Immature natural killer cell (primary cell): ENCODE measurements around the gene MDM4. TPM values are rescaled to one million over a fixed set of nuclear protein-coding genes. Genes with fewer than 3 reads are reported as not detected.

ENCODE experiments used
- DNase-seq, 3 donors: peaks; one replicate each; pipeline ENCODE4 v3.0.0; 2022; ENCODE audit warnings: mixed read lengths in 1 of 3
- H3K27ac Mint-ChIP-seq, 6 donors: one replicate each; pipeline ENCODE4 v1.8.0; 2020; ENCODE audit warnings: mixed read lengths in 6 of 6, mild to moderate bottlenecking in 5 of 6, inconsistent platforms in 4 of 6, moderate library complexity in 3 of 6
- H3K27me3 Mint-ChIP-seq, 3 donors: one replicate each; pipeline ENCODE4 v1.8.0; 2020 to 2021; ENCODE audit warnings: low read depth in 3 of 3, mild to moderate bottlenecking in 3 of 3, mixed read lengths in 3 of 3, moderate library complexity in 3 of 3, inconsistent platforms in 1 of 3
- H3K36me3 Mint-ChIP-seq, 3 donors: one replicate each; pipeline ENCODE4 v1.8.0; 2020; ENCODE audit warnings: mixed read lengths in 3 of 3, inconsistent platforms in 2 of 3, mild to moderate bottlenecking in 2 of 3
- H3K4me1 Mint-ChIP-seq, 2 donors: one replicate each; pipeline ENCODE4 v1.8.0; 2020; ENCODE audit warnings: inconsistent platforms in 2 of 2, mild to moderate bottlenecking in 2 of 2, mixed read lengths in 2 of 2, moderate library complexity in 1 of 2
- H3K4me3 Mint-ChIP-seq, 5 donors: one replicate each; pipeline ENCODE4 v1.8.0; 2020; ENCODE audit warnings: mild to moderate bottlenecking in 5 of 5, mixed read lengths in 5 of 5, inconsistent platforms in 3 of 5, moderate library complexity in 3 of 5
- H3K9me3 Mint-ChIP-seq, 6 donors: one replicate each; pipeline ENCODE4 v1.8.0; 2020; ENCODE audit warnings: mild to moderate bottlenecking in 6 of 6, mixed read lengths in 6 of 6, inconsistent platforms in 4 of 6, moderate library complexity in 3 of 6
- polyA plus RNA-seq, 3 donors: library from polyadenylated mRNA; unstranded; fragments of 300-500 nt; fragmentation: Illumina TruSeq; gene quantifications; one replicate each; pipeline ENCODE4 v1.2.3, GENCODE V29; 2021

Gene MDM4
- polyA plus RNA-seq, 3 donors from 2014 or later = 4.6 to 22.6 (median 8.3) TPM

DNA sequence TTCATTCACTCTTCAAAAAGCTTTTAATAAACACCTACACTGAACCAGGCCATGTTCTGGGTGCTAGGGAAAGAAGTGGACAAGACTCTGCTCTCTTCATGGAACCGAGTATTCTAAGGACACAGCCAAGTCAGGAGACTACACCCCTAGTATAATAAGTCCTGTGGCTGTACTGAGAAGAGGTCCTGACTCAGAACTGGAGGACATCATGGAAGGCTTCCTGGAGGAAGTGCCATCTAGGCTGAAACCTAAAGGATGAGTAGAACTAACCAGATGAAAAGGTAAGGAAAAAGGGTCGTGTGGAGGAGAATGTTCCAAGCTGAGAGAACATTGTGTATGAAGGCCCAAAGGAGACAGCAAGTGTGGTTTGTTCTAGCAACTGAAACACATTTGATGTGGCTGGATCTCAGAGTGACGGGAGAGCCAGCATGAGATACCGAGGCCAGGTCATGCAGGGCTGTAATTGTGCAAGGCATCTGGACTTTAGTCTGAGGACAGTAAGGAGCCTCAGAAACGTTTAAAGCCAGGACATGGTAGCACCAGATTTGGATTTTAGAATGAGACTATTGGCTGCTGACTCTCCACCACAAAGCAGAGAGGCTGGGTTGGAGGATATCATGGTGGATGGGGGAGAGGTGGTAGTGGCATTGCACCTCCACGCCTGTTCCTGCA is 86.8 kb downstream of the MDM4 start:
- Mint-ChIP-seq H3K27ac (no peak overlapping the region), H3K27me3 (peaks cover 0 to 5% (median 1%) of the 10 kb centered on the region in 3 donors), H3K9me3 (peaks cover 0 to 2% (median 0%) of the 10 kb centered on the region in 6 donors), H3K4me3 (no peak overlapping the region), H3K4me1 (no peaks in the 10 kb centered on the region), H3K36me3 (peaks cover 4 to 21% (median 19%) of the 10 kb centered on the region in 3 donors)
- no peak for DNase-seq

GRCh38 chr1:204605791-204606190 is 89.6 kb downstream of the MDM4 start:
- Mint-ChIP-seq H3K27ac (no peak overlapping the region), H3K4me1 (no peaks in the 10 kb centered on the region), H3K27me3 (peaks cover 0 to 5% (median 4%) of the 10 kb centered on the region in 3 donors), H3K4me3 (no peak overlapping the region), H3K36me3 (peaks cover 4 to 21% (median 15%) of the 10 kb centered on the region in 3 donors), H3K9me3 (peaks cover 0 to 2% (median 0%) of the 10 kb centered on the region in 6 donors)
- no peak for DNase-seq

Other genes starting within 250 kb of the MDM4 start
- gene PLEKHA6, start 156.5 kb upstream of the MDM4 start, polyA plus RNA-seq = not detected
- gene PPP1R15B, start 104.6 kb upstream of the MDM4 start, polyA plus RNA-seq = 10 to 100 TPM; 13.5 to 23.0 (median 17.3) TPM
- 1 to 10 TPM in 2 of 3 donors, not detected in 1; 1.4 to 2.3 TPM for gene PIK3C2B, start 21.6 kb upstream of the MDM4 start, polyA plus RNA-seq
- not detected for gene LRRN2, start 169.3 kb downstream of the MDM4 start, polyA plus RNA-seq